SK-N-MC (cell line): ENCODE results near the gene MAN2A2.

Experiments used
- EZH2 ChIP-seq: fragments of 200-600 bp; sonication (generic); IDR thresholded peaks from one replicate; pipeline ENCODE4 v1.6.1; 2017; ENCODE audit warnings: antibody characterized with exemption
- POLR2AphosphoS5 ChIP-seq: IDR thresholded peaks from 2 replicates; pipeline ENCODE4 v1.6.1; 2012; ENCODE audit warnings: mild to moderate bottlenecking, low read depth, low read length, borderline replicate concordance

GRCh38 chr15:90911906-90912769, 9.0 kb downstream of the MAN2A2 start:
- TF ChIP-seq POLR2AphosphoS5 (no peak), EZH2 (no peak)
